Liver (tissue), 9 donors: ENCODE measurements around the gene CUL4A. TPM values are rescaled to one million over a fixed set of nuclear protein-coding genes. Genes with fewer than 3 reads are reported as not detected.

Experiments used
- DNase-seq: peaks from one replicate; pipeline ENCODE4 v3.0.0-alpha.2; 2017; ENCODE audit warnings: low spot score
- H3K27ac ChIP-seq, 2 donors: one replicate each; pipeline ENCODE4 v1.7.0; 2013; ENCODE audit warnings: inconsistent platforms in 2 of 2, low read length in 2 of 2, control low read depth in 1 of 2, low read depth in 1 of 2, mild to moderate bottlenecking in 1 of 2
- H3K27me3 ChIP-seq, 4 donors: one replicate each; pipeline versions ENCODE4 v1.6.1 to v1.7.0; 2013; ENCODE audit warnings: low read length in 3 of 4, inconsistent platforms in 1 of 4, mild to moderate bottlenecking in 1 of 4, moderate library complexity in 1 of 4; ENCODE audit not compliant: control insufficient read depth in 4 of 4, insufficient read depth in 4 of 4
- H3K36me3 ChIP-seq, 4 donors: one replicate each; pipeline versions ENCODE4 v1.6.1 to v1.7.0; 2013; ENCODE audit warnings: low read length in 3 of 4, mild to moderate bottlenecking in 3 of 4, low read depth in 1 of 4, moderate library complexity in 1 of 4; ENCODE audit not compliant: control insufficient read depth in 4 of 4, insufficient read depth in 3 of 4
- H3K4me1 ChIP-seq, 4 donors: one replicate each; pipeline versions ENCODE4 v1.6.1 to v1.7.0; 2013; ENCODE audit warnings: low read length in 3 of 4, mild to moderate bottlenecking in 3 of 4, moderate library complexity in 1 of 4; ENCODE audit not compliant: control insufficient read depth in 4 of 4, insufficient read depth in 4 of 4
- H3K4me3 ChIP-seq, 3 donors: one replicate each; pipeline versions ENCODE4 v1.6.1 to v1.7.0; 2013; ENCODE audit warnings: low read length in 3 of 3, control low read depth in 1 of 3, low read depth in 1 of 3, mild to moderate bottlenecking in 1 of 3
- H3K9ac ChIP-seq, 2 donors: one replicate each; pipeline ENCODE4 v1.7.0; 2013; ENCODE audit warnings: low read length in 2 of 2, mild to moderate bottlenecking in 2 of 2, moderate library complexity in 2 of 2, control low read depth in 1 of 2, low read depth in 1 of 2
- H3K9me3 ChIP-seq, 4 donors: one replicate each; pipeline versions ENCODE4 v1.6.1 to v1.7.0; 2013; ENCODE audit warnings: low read length in 3 of 4; ENCODE audit not compliant: control insufficient read depth in 4 of 4
- ATF3 ChIP-seq: IDR thresholded peaks from 2 replicates; pipeline ENCODE4 v1.6.1; 2016; ENCODE audit warnings: antibody characterized with exemption
- CTCF ChIP-seq: fragments of 150-350 bp; IDR thresholded peaks from 2 replicates; pipeline ENCODE4 v1.5.1; 2017; ENCODE audit warnings: improper control_type of control experiment, low read depth, low read length; ENCODE audit not compliant: missing input control
- EGR1 ChIP-seq, 2 donors: IDR thresholded peaks; 2 replicates each; pipeline ENCODE4 v1.6.1; 2016 to 2018; ENCODE audit warnings: antibody characterized with exemption in 2 of 2, low read depth in 2 of 2
- FOXA1 ChIP-seq: IDR thresholded peaks from 2 replicates; pipeline ENCODE4 v1.6.1; 2016; ENCODE audit warnings: antibody characterized with exemption
- FOXA2 ChIP-seq: IDR thresholded peaks from 2 replicates; pipeline ENCODE4 v1.6.1; 2016; ENCODE audit warnings: antibody characterized with exemption
- GABPA ChIP-seq, 2 donors: IDR thresholded peaks in 1 of 2; conservative IDR thresholded peaks in 1 of 2; 2 replicates each; pipeline ENCODE4 v1.6.1; 2016; ENCODE audit warnings: antibody characterized with exemption in 2 of 2, mild to moderate bottlenecking in 1 of 2, moderate library complexity in 1 of 2
- HNF4A ChIP-seq, 2 donors: conservative IDR thresholded peaks; 2 replicates each; pipeline ENCODE4 v1.6.1; 2016; ENCODE audit warnings: antibody characterized with exemption in 2 of 2, mild to moderate bottlenecking in 2 of 2
- HNF4G ChIP-seq: IDR thresholded peaks from 2 replicates; pipeline ENCODE4 v1.6.1; 2016; ENCODE audit warnings: antibody characterized with exemption
- JUND ChIP-seq, 2 donors: IDR thresholded peaks; 2 replicates each; pipeline ENCODE4 v1.6.1; 2016; ENCODE audit warnings: antibody characterized with exemption in 2 of 2
- MAX ChIP-seq: IDR thresholded peaks from 2 replicates; pipeline ENCODE4 v1.6.1; 2016; ENCODE audit warnings: antibody characterized with exemption
- NR2F2 ChIP-seq: IDR thresholded peaks from 2 replicates; pipeline ENCODE4 v1.6.1; 2016; ENCODE audit warnings: antibody characterized with exemption
- RAD21 ChIP-seq, 2 donors: IDR thresholded peaks; 2 replicates each; pipeline ENCODE4 v1.6.1; 2016; ENCODE audit warnings: antibody characterized with exemption in 2 of 2, mild to moderate bottlenecking in 2 of 2
- REST ChIP-seq: IDR thresholded peaks from 2 replicates; pipeline ENCODE4 v1.6.1; 2016; ENCODE audit warnings: antibody characterized with exemption, mild to moderate bottlenecking
- RXRA ChIP-seq, 2 donors: IDR thresholded peaks; 2 replicates each; pipeline ENCODE4 v1.6.1; 2017 to 2018; ENCODE audit warnings: antibody characterized with exemption in 2 of 2, mild to moderate bottlenecking in 1 of 2
- SP1 ChIP-seq: IDR thresholded peaks from 2 replicates; pipeline ENCODE4 v1.6.1; 2018; ENCODE audit warnings: antibody characterized with exemption, mild to moderate bottlenecking
- TAF1 ChIP-seq: conservative IDR thresholded peaks from 2 replicates; pipeline ENCODE4 v1.6.1; 2016; ENCODE audit warnings: antibody characterized with exemption, mild to moderate bottlenecking
- YY1 ChIP-seq: IDR thresholded peaks from 2 replicates; pipeline ENCODE4 v1.6.1; 2016; ENCODE audit warnings: antibody characterized with exemption, mild to moderate bottlenecking
- ZBTB33 ChIP-seq: IDR thresholded peaks from 2 replicates; pipeline ENCODE4 v1.6.1; 2016; ENCODE audit warnings: antibody characterized with exemption
- WGBS: extraction: QIAGEN DNeasy Blood & Tissue Kit; methylation state at CpG from one replicate; pipeline ENCODE4 v1.1.7; 2013; 5-methylcytosine and 5-hydroxymethylcytosine counted together
- polyA plus RNA-seq, 2 donors: library from polyadenylated mRNA; stranded (reverse) in 1 of 2; unstranded in 1 of 2; fragments of 200-250 nt in 1 of 2; fragments of >200 nt in 1 of 2; fragmentation: Nextera tagmentation in 1 of 2; extraction: Ambion mirVana in 1 of 2; gene quantifications; one replicate each; pipeline versions ENCODE4 v1.2.1 to v1.2.3, GENCODE V29; 2013 to 2015
- total RNA-seq, 2 donors: library from RNA; depleted of rRNA; stranded (reverse); fragments of >200 nt; gene quantifications; one replicate each; pipeline ENCODE4 v1.2.3, GENCODE V29; 2014
- donor health status: healthy.
- donor health status: healthy.
- donor health status: healthy.
- donor health status: healthy.
- donor health status: healthy.

CUL4A gene
- total and polyA plus RNA-seq, 4 donors: 19.9 to 89.4 (median 45.9) TPM

GRCh38 chr13:113192902-113193301 lies 16.5 kb upstream of the CUL4A start:
- Histone ChIP-seq H3K27ac (no peak overlapping the region), H3K27me3 (no peaks in the 10 kb centered on the region), H3K9ac (no peak overlapping the region), H3K4me1 (no peaks in the 10 kb centered on the region), H3K36me3 (peaks cover 15 to 68% (median 47%) of the 10 kb centered on the region in 4 donors), H3K4me3 (no peak overlapping the region), H3K9me3 (no peaks in the 10 kb centered on the region)
- TF ChIP-seq TAF1: no peak
- TF ChIP-seq RAD21 (IDR thresholded peaks at IDR 0.05): no peak
- TF ChIP-seq REST: no peak
- TF ChIP-seq EGR1 (IDR thresholded peaks at IDR 0.05; ENCODE audit: low read depth in 2 of 2): no peak
- TF ChIP-seq YY1: no peak
- no peak for TF ChIP-seq JUND (IDR thresholded peaks at IDR 0.05)
- TF ChIP-seq CTCF: no peak
- WGBS: 96% methylated on average over 2 of the region's 2 CpGs
- no peak for DNase-seq

- DNase-seq: no peak
- no peaks in the 10 kb centered on the region for H3K9me3 ChIP-seq
- H3K27me3 ChIP-seq: no peaks in the 10 kb centered on the region
- peaks cover 15 to 69% (median 47%) of the 10 kb centered on the region in 4 donors for H3K36me3 ChIP-seq
- no peaks in the 10 kb centered on the region for H3K4me1 ChIP-seq
- 75% methylated on average over 6 of the region's 6 CpGs for WGBS
- no peak overlapping the region for H3K9ac ChIP-seq
- H3K4me3 ChIP-seq: no peak overlapping the region
- no peak overlapping the region for H3K27ac ChIP-seq
- TF ChIP-seq HNF4A (conservative IDR thresholded peaks at IDR 0.05): no peak
- no peak for TF ChIP-seq YY1
- no peak for TF ChIP-seq GABPA (IDR thresholded peaks at IDR 0.05 in 1 of 2, conservative IDR thresholded peaks at IDR 0.05 in 1 of 2)
- TF ChIP-seq RAD21 (IDR thresholded peaks at IDR 0.05): no peak
- no peak for TF ChIP-seq TAF1
- TF ChIP-seq SP1: no peak
- no peak for TF ChIP-seq REST
- no peak for TF ChIP-seq ZBTB33
- TF ChIP-seq CTCF: no peak
- TF ChIP-seq NR2F2: no peak
- no peak for TF ChIP-seq FOXA2
- no peak for TF ChIP-seq EGR1 (IDR thresholded peaks at IDR 0.05; ENCODE audit: low read depth in 2 of 2)
- no peak for TF ChIP-seq RXRA (IDR thresholded peaks at IDR 0.05)
- TF ChIP-seq ATF3: no peak
- no peak for TF ChIP-seq JUND (IDR thresholded peaks at IDR 0.05)
- no peak for TF ChIP-seq HNF4G
- TF ChIP-seq FOXA1: no peak
- no peak for TF ChIP-seq MAX
These were observed 14.1 kb upstream of the CUL4A start for GRCh38 chr13:113195360-113195759.
